Naive thymus-derived CD8-positive, alpha-beta T cell (primary cell): Measurements from ENCODE around the gene PDIA4. TPM values are rescaled to one million over a fixed set of nuclear protein-coding genes. Genes with fewer than 3 reads are reported as not detected.
A peak's percentile ranks its signal among the peaks of the same experiment; 100 is the strongest.
"Not testable (repeated sequence)": the region's sequence is repeated elsewhere in the genome, so short reads cannot be mapped to it uniquely, and the experiment has no call there.

ENCODE experiments used
- ATAC-seq, 2 donors: fragments of 150-1000 bp; cut with Tn5 transposase in 1 of 2; sonication (Bioruptor Pico), chemical (Tn5 transposase) in 1 of 2; 1 replicate in 1 of 2; 2 replicates in 1 of 2; pipeline ENCODE4 v1.10.0; 2021; ENCODE audit warnings: mild to moderate bottlenecking in 2 of 2, moderate library complexity in 2 of 2
- POLR2A ChIA-PET: fragments of 350-600 bp; sonication (Branson Sonifier 250); formaldehyde crosslinking; loops from one replicate; lab custom pipeline; 2021; ENCODE audit warnings: antibody characterized with exemption; lab: Charles Lee
- DNase-seq, 10 donors: peaks; one replicate each; pipeline versions ENCODE4 v3.0.0 to v3.0.0-alpha.2; 2020 to 2022
- H3K27ac Mint-ChIP-seq, 10 donors: one replicate each; pipeline ENCODE4 v1.8.0; 2020 to 2022; ENCODE audit warnings: mild to moderate bottlenecking in 10 of 10, mixed read lengths in 10 of 10, moderate library complexity in 4 of 10, inconsistent platforms in 1 of 10
- H3K27me3 Mint-ChIP-seq, 5 donors: one replicate each; pipeline ENCODE4 v1.8.0; 2021 to 2022; ENCODE audit warnings: mixed read lengths in 5 of 5
- H3K36me3 Mint-ChIP-seq, 3 donors: one replicate each; pipeline ENCODE4 v1.8.0; 2020 to 2022; ENCODE audit warnings: mixed read lengths in 3 of 3, mild to moderate bottlenecking in 2 of 3, inconsistent platforms in 1 of 3
- H3K4me1 Mint-ChIP-seq, 4 donors: one replicate each; pipeline ENCODE4 v1.8.0; 2021 to 2022; ENCODE audit warnings: mixed read lengths in 4 of 4
- H3K4me3 Mint-ChIP-seq, 10 donors: one replicate each; pipeline ENCODE4 v1.8.0; 2020 to 2022; ENCODE audit warnings: mild to moderate bottlenecking in 10 of 10, mixed read lengths in 10 of 10, moderate library complexity in 6 of 10, inconsistent platforms in 1 of 10
- H3K9me3 Mint-ChIP-seq, 9 donors: one replicate each; pipeline ENCODE4 v1.8.0; 2020 to 2022; ENCODE audit warnings: mixed read lengths in 9 of 9, mild to moderate bottlenecking in 3 of 9, inconsistent platforms in 1 of 9, moderate library complexity in 1 of 9
- polyA plus RNA-seq, 3 donors: library from polyadenylated mRNA; unstranded; fragments of 300-500 nt; fragmentation: Illumina TruSeq; gene quantifications; one replicate each; pipeline ENCODE4 v1.2.3, GENCODE V29; 2021
- total RNA-seq, 8 experiments: library from RNA in 2 of 8; stranded (reverse) in 2 of 8; gene quantifications; one replicate each; pipeline ENCODE4 v1.2.3 and lab custom pipeline; 2021 to 2026

The PDIA4 gene
- total and polyA plus RNA-seq, 5 experiments from 2014 or later, result 43.2 to 94.0 (median 80.3) TPM

DNA sequence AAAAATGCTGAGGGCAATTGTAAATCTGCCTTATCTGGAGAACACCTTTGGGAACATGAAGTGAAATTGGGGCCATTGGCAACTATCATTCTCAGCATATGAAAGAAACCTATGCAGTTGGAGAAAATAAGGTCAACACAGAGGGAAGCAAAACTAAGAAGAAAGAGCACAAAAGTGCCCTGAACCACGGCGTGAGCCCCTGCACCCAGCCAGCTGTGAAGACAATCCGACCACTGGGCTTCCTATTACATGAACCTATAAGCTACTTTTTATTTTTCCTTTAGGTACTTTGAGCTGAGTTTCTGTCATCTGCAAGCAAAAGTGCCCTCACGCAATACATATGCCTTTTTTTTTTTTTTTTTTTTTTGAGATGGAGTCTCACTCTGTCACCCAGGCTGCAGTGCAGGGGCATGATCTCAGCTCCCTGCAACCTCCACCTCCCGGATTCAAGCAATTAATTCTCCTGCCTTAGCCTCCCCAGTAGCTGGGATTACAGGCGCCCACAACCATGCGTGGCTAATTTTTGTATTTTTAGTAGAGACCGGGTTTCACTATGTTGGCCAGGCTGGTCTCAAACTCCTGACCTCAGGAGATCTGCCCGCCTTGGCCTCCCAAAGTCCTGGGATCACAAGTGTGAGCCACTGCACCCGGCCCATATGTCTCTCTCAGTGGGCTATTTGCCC lies 34.1 kb upstream of the PDIA4 start:
- not testable (repeated sequence) for H3K36me3 Mint-ChIP-seq, H3K4me1 Mint-ChIP-seq, H3K9me3 Mint-ChIP-seq, ATAC-seq, H3K27me3 Mint-ChIP-seq, H3K27ac Mint-ChIP-seq, DNase-seq
- POLR2A ChIA-PET, result interaction anchor here (0.6 kb wide), 1 partner anchor 51 kb away, joined by 4 read pairs; no protein-coding TSS in a partner anchor
- H3K4me3 Mint-ChIP-seq, result peak overlapping the region in 1 of 10 donors; percentile 8

DNA sequence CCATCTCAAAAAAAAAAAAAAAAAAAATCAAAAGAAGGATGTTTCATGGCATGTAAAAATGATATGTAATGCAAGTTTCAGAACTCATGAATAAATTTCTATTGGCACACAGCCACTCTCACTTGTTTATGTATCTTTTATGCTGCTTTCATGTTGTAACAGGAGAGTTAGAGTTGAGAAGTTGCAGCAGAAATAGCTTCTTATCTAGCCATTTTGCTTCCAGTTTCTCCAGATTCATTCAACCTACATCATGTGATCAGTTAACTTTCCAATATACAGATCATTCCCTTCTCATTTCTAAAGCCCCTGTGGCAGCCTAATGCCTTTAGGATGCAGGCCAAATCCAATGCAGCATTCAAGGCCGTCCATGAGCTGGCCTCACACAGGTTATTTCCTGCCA lies 31.9 kb upstream of the PDIA4 start:
- POLR2A ChIA-PET, result interaction anchor here (0.6 to 1.1 kb wide), 2 partner anchors 30 to 55 kb away, joined by 3 to 6 read pairs; partner anchors contain the start of gene ZNF786
- DNase-seq (no peak), ATAC-seq (no peak)
- Mint-ChIP-seq H3K36me3 (no peaks in the 10 kb centered on the region), H3K27me3 (no peaks in the 10 kb centered on the region), H3K9me3 (no peaks in the 10 kb centered on the region), H3K4me3 (no peak overlapping the region), H3K4me1 (peaks cover 2 to 6% (median 4%) of the 10 kb centered on the region in 4 donors), H3K27ac (peak overlapping the region in 1 of 10 donors; percentile 11)

DNA sequence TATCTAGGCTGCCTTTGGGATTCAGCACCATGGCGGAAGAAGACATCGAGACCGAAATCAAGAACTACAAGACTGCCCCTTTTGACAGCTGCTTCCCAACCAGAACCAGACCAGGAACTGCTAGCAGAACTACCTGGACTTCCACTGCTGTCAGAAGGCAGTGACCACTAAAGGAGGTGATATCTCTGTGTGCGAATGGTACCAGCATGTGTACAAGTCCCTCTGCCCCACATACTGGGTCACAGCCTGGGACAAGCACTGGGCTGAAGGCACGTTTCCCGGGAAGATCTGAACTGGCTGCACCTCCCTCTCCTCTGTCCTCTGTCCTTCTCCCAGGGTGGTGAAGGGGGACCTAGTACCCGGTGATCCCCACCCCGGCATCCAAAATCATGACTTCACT lies 25.6 kb upstream of the PDIA4 start:
- Mint-ChIP-seq H3K27ac (peak overlapping the region in 1 of 10 donors; percentile 84), H3K9me3 (no peaks in the 10 kb centered on the region), H3K36me3 (no peaks in the 10 kb centered on the region), H3K4me3 (no peak overlapping the region), H3K27me3 (peaks cover 0 to 2% (median 0%) of the 10 kb centered on the region in 5 donors), H3K4me1 (no peaks in the 10 kb centered on the region)
- DNase-seq (no peak), ATAC-seq (no peak)
- POLR2A ChIA-PET, result interaction anchor here (0.5 kb wide), 1 partner anchor 11 kb away, joined by 3 read pairs; no protein-coding TSS in a partner anchor

DNA sequence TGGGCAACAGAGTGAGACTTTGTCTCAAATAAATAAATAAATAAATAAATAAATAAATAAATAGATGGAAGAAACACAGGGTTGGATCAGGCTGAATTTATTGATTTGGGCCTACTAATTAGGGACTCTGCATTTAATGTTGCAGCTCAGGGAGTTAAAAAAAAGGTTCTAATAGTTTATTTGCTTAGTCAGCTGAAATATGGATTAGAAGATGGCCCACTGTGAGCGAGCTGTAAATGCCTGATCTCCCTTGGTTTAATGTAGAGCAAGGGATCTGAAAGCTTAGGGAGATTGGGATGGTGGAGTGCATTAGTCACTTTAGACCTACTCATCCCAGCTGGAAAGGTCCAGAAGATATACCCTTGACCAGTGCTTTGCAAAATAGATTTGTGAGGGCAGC lies 25.1 kb upstream of the PDIA4 start:
- Mint-ChIP-seq H3K4me1 (peaks cover 0 to 4% (median 0%) of the 10 kb centered on the region in 4 donors), H3K27ac (no peak overlapping the region), H3K4me3 (no peak overlapping the region), H3K27me3 (peaks cover 0 to 4% (median 0%) of the 10 kb centered on the region in 5 donors), H3K9me3 (no peaks in the 10 kb centered on the region), H3K36me3 (no peaks in the 10 kb centered on the region)
- DNase-seq, result no peak
- POLR2A ChIA-PET, result no interaction called here
- no peak for ATAC-seq

DNA sequence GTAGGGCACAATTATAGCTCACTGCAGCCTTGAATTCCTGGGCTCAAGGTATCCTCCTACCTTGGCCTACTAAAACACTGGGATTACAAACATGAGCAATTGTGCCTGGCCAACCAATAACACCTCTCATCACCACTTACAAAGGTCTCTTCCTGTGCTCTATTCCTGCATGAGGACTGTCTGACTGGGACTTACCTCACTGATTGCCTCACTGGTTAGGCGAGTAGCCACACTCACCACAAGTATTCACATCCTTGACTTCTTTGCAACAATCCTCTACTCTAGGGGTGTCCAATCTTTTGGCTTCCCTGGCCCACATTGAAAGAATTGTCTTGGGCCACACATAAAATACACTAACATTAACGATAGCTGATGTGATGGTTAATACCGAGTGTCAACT lies 22.6 kb upstream of the PDIA4 start:
- peak overlapping the region in 1 of 10 donors; percentile 11 for H3K27ac Mint-ChIP-seq
- H3K4me3 Mint-ChIP-seq, result no peak overlapping the region

DNA sequence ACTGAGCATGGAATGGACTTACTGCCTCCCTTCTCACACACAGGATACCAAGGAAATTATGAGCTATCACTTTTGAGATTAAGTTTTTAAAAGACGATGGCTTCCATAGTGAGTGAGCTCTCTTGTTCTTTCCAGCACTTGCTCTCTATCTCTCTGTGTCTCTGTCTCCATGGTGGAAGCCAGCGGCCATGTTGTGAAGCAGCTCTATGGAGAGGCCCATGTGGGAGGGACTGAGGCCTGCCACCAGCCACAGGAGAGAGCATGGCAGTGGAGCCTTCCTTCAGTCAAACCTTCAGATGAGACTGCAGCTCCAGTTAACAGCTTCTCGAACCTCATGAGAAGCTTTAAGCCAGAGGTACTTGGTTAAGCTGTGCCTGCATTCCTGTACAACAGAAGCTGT lies 20.5 kb upstream of the PDIA4 start:
- no peaks in the 10 kb centered on the region for H3K36me3 Mint-ChIP-seq
- no peak for ATAC-seq
- no peak overlapping the region for H3K4me3 Mint-ChIP-seq
- DNase-seq, result no peak
- POLR2A ChIA-PET, result interaction anchor here (0.7 kb wide), 2 partner anchors 17 to 42 kb away, joined by 3 to 7 read pairs; no protein-coding TSS in a partner anchor
- peak overlapping the region in 1 of 10 donors; percentile 57 for H3K27ac Mint-ChIP-seq
- no peaks in the 10 kb centered on the region for H3K9me3 Mint-ChIP-seq
- peaks cover 0 to 4% (median 0%) of the 10 kb centered on the region in 5 donors for H3K27me3 Mint-ChIP-seq
- peaks cover 0 to 6% (median 0%) of the 10 kb centered on the region in 4 donors for H3K4me1 Mint-ChIP-seq

More for the DNA sequence above, 22.6 kb upstream of the PDIA4 start:
- H3K9me3 Mint-ChIP-seq, result no peaks in the 10 kb centered on the region
- ATAC-seq (no peak), DNase-seq (no peak)
- H3K4me1 Mint-ChIP-seq, result peaks cover 0 to 4% (median 0%) of the 10 kb centered on the region in 4 donors
- POLR2A ChIA-PET, result no interaction called here
- H3K36me3 Mint-ChIP-seq, result no peaks in the 10 kb centered on the region
- peaks cover 0 to 4% (median 0%) of the 10 kb centered on the region in 5 donors for H3K27me3 Mint-ChIP-seq

DNA sequence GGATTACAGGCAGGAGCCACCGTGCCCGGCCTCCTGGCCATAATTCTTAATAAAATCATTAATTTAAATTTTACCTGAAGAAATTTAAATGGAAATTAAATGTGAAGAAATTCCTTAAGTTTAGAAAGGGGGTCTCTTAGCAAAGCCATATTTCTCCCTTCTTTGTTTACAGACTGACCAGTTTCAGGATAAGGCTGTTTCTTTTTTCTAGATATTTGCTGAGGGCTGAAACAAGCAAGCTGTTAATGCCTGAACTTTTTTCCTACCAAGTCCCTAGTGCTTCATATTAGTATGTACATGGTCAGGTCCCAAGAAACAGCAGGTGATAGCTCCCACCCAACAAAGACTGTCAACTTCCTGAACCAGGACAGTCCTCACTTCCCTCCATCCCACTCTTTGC lies 18.1 kb upstream of the PDIA4 start:
- Mint-ChIP-seq H3K4me1 (peaks cover 0 to 6% (median 0%) of the 10 kb centered on the region in 4 donors), H3K27me3 (peaks cover 0 to 4% (median 0%) of the 10 kb centered on the region in 5 donors), H3K36me3 (no peaks in the 10 kb centered on the region), H3K9me3 (no peaks in the 10 kb centered on the region), H3K4me3 (no peak overlapping the region), H3K27ac (no peak overlapping the region)
- no peak for ATAC-seq
- DNase-seq, result no peak
- POLR2A ChIA-PET, result interaction anchor here (0.5 to 0.7 kb wide), 2 partner anchors 13 to 16 kb away, joined by 3 to 4 read pairs; no protein-coding TSS in a partner anchor

DNA sequence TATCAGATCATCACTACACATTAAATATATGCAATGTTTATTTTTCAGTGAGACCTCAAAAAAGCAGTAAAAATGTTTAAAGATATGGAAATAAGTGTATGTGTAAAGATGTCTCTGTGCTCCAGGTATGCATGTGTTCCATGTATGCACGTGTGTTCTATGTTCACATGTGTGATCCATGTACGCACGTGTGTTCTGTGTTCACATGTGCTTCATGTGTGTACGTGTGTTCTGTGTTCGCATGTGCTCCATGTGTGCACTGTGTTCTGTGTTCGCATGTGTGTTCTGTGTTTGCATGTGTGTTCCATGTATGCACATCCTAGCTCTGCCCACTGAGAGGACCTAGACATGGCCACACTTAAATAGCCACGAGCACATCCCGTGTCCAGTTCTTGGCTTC lies 15.6 kb upstream of the PDIA4 start:
- no peaks in the 10 kb centered on the region for H3K36me3 Mint-ChIP-seq
- ATAC-seq (no peak), DNase-seq (no peak)
- H3K27me3 Mint-ChIP-seq, result peaks cover 0 to 3% (median 0%) of the 10 kb centered on the region in 5 donors
- no peak overlapping the region for H3K27ac Mint-ChIP-seq
- POLR2A ChIA-PET, result no interaction called here
- no peaks in the 10 kb centered on the region for H3K9me3 Mint-ChIP-seq
- H3K4me1 Mint-ChIP-seq, result peaks cover 0 to 6% (median 0%) of the 10 kb centered on the region in 4 donors
- no peak overlapping the region for H3K4me3 Mint-ChIP-seq

DNA sequence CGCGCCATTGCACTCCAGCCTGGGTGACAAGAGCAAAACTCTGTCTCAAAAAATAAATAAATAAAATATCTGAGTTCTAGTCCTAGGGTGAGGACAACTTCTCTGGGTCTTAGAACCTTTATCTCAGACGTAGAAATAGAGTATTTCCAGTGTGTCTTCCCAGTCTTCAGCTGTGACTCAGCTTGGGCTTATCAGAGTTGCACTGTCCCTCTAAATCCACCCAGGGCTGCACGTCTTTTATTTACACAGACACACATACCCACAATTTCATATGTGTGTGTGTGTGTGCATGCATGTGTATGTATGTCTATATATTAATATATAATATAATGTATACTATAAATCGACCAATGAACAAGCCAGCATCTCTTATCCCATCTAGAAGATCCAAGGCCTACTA lies 13.0 kb upstream of the PDIA4 start:
- Mint-ChIP-seq H3K36me3 (peaks cover 0 to 12% (median 3%) of the 10 kb centered on the region in 3 donors), H3K27ac (no peak overlapping the region), H3K4me3 (no peak overlapping the region), H3K9me3 (peaks cover 0 to 14% (median 0%) of the 10 kb centered on the region in 9 donors), H3K27me3 (no peaks in the 10 kb centered on the region), H3K4me1 (peaks cover 9 to 16% (median 12%) of the 10 kb centered on the region in 4 donors)
- ATAC-seq (no peak), DNase-seq (no peak)
- POLR2A ChIA-PET, result no interaction called here

DNA sequence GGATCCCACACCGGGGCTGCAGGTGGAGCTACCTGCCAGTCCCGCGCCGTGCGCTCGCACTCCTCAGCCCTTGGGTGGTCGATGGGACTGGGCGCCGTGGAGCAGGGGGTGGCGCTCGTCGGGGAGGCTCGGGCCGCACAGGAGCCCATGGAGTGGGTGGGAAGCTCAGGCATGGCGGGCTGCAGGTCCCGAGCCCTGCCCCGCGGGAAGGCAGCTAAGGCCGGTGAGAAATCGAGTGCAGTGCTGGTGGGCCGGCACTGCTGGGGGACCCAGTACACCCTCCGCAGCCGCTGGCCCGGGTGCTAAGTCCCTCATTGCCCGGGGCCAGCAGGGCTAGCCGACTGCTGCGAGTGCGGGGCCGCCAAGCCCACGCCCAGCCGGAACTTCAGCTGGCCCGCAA lies 10.3 kb upstream of the PDIA4 start:
- not testable (repeated sequence) for H3K27me3 Mint-ChIP-seq, DNase-seq, H3K4me3 Mint-ChIP-seq, ATAC-seq, H3K27ac Mint-ChIP-seq
- peaks cover 0 to 14% (median 0%) of the 10 kb centered on the region in 9 donors for H3K9me3 Mint-ChIP-seq
- peaks cover 0 to 12% (median 3%) of the 10 kb centered on the region in 3 donors for H3K36me3 Mint-ChIP-seq
- H3K4me1 Mint-ChIP-seq, result peaks cover 7 to 16% (median 12%) of the 10 kb centered on the region in 4 donors
- POLR2A ChIA-PET, result interaction anchor here (1.1 kb wide), 1 partner anchor 10 kb away, joined by 3 read pairs; the partner anchor contains the start of gene PDIA4

DNA sequence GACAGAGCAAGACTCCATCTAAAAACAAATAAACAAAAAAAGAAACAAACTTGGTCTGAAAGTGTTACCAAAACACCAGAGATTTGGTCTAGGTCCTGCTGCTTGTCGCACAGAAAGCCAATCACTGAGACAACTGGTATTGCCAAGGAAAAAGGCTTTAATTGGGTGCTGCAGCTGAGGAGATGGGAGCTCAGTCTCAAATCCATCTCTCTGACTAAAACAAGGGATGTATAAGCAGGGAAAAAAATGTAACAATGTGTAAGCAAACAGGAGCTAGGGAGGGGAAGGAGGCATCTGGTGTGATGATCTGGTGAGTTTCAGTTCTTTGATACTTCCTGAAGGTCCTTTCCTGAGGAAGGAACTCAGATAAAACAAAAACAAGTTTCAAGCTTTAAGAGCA lies 8.4 kb upstream of the PDIA4 start:
- Mint-ChIP-seq H3K27me3 (no peaks in the 10 kb centered on the region), H3K4me1 (peaks cover 7 to 16% (median 12%) of the 10 kb centered on the region in 4 donors), H3K4me3 (peak overlapping the region in 2 of 10 donors; percentile 20 to 73), H3K36me3 (peaks cover 0 to 12% (median 3%) of the 10 kb centered on the region in 3 donors), H3K27ac (no peak overlapping the region), H3K9me3 (peaks cover 0 to 14% (median 0%) of the 10 kb centered on the region in 9 donors)
- no peak for ATAC-seq
- no peak for DNase-seq
- POLR2A ChIA-PET, result no interaction called here

DNA sequence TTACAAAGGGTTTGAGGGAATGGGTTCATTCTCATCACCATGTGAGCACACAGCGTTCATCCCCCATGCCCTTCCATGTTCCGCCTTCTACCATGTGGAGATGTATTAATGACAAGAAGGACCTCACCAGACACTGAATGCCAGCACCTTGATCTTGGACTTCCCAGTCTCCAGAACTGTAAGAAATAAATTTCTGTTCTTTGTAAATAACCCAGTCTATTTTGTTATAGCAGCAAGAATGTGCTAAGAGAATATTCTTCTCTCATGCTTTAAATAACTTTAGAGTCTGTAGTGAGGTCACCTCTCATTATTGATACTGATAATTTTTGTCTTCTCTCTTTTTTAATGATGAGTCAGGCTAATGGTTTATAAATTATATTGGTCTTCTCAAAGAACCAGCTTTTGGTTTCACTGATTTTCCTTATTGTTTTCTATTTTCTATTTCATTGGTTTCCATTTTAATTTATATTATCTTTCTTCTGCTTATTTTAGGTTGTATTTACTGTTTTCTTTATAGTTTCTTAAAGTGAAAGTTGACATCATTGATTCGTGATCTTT lies 3.1 kb upstream of the PDIA4 start:
- peaks cover 12 to 29% (median 25%) of the 10 kb centered on the region in 4 donors for H3K4me1 Mint-ChIP-seq
- no peaks in the 10 kb centered on the region for H3K27me3 Mint-ChIP-seq
- H3K27ac Mint-ChIP-seq, result no peak overlapping the region
- H3K4me3 Mint-ChIP-seq, result no peak overlapping the region
- H3K9me3 Mint-ChIP-seq, result peaks cover 0 to 4% (median 0%) of the 10 kb centered on the region in 9 donors
- H3K36me3 Mint-ChIP-seq, result no peaks in the 10 kb centered on the region
- POLR2A ChIA-PET, result no interaction called here
- no peak for ATAC-seq
- no peak for DNase-seq

DNA sequence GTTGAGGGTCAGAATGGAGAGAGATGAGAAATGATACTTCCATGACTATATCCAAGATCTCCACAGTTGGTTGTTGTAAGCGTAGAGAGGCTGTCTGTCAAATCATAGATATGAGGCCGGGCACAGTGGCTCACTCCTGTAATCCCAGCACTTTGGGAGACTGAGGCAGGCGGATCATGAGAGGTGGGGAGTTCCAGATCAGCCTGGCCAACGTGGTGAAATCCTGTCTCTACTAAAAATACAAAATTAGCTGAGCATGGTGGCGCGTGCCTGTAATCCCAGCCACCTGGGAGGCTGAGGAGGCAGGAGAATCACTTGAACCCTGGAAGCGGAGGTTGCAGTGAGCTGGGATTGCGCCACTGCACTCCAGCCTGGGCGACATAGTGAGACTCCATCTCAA lies 2.1 kb upstream of the PDIA4 start:
- POLR2A ChIA-PET, result interaction anchor here (0.6 kb wide), 1 partner anchor 16 kb away, joined by 4 read pairs; no protein-coding TSS in a partner anchor
- not testable (repeated sequence) for H3K27me3 Mint-ChIP-seq, H3K4me3 Mint-ChIP-seq, ATAC-seq, H3K9me3 Mint-ChIP-seq, DNase-seq, H3K36me3 Mint-ChIP-seq
- Mint-ChIP-seq H3K27ac (peak overlapping the region in 3 of 10 donors; percentile 25 to 76 (median 68)), H3K4me1 (peaks cover 20 to 39% (median 35%) of the 10 kb centered on the region in 4 donors)
